ENCODE measurements around the gene HSP90AB1. TPM values are rescaled to one million over a fixed set of nuclear protein-coding genes. Genes with fewer than 3 reads are reported as not detected.
A peak's percentile ranks its signal among the peaks of the same experiment; 100 is the strongest.

Gene HSP90AB1
- total and polyA plus RNA-seq, 9 of the 15 experiments (the other 6 are each of a cell fraction or from before 2014, with no cell fraction given) = 1,780 to 3,358 (median 2,262) TPM

- TF ChIP-seq SIN3B (IDR thresholded peaks at IDR 0.05; ENCODE audit: low read depth) = no peak
- no peak for TF ChIP-seq TAF15 (IDR thresholded peaks at IDR 0.05; ENCODE audit: low read depth, low read length)
- TF ChIP-seq SMARCC2 (IDR thresholded peaks at IDR 0.05; ENCODE audit: low read depth) = no peak
- TF ChIP-seq STAT6 (CRISPR knock-in tag; IDR thresholded peaks at IDR 0.05) = no peak
- no peak for TF ChIP-seq ZBTB8A (IDR thresholded peaks at IDR 0.05; ENCODE audit: partially characterized antibody)
- no peak for TF ChIP-seq ERF (CRISPR knock-in tag; IDR thresholded peaks at IDR 0.05)
- TF ChIP-seq ZNF444 (CRISPR knock-in tag; IDR thresholded peaks at IDR 0.05) = no peak
- no peak for TF ChIP-seq ZNF445 (CRISPR knock-in tag; IDR thresholded peaks at IDR 0.05; ENCODE audit: low read depth)
- TF ChIP-seq, protein P1, sequence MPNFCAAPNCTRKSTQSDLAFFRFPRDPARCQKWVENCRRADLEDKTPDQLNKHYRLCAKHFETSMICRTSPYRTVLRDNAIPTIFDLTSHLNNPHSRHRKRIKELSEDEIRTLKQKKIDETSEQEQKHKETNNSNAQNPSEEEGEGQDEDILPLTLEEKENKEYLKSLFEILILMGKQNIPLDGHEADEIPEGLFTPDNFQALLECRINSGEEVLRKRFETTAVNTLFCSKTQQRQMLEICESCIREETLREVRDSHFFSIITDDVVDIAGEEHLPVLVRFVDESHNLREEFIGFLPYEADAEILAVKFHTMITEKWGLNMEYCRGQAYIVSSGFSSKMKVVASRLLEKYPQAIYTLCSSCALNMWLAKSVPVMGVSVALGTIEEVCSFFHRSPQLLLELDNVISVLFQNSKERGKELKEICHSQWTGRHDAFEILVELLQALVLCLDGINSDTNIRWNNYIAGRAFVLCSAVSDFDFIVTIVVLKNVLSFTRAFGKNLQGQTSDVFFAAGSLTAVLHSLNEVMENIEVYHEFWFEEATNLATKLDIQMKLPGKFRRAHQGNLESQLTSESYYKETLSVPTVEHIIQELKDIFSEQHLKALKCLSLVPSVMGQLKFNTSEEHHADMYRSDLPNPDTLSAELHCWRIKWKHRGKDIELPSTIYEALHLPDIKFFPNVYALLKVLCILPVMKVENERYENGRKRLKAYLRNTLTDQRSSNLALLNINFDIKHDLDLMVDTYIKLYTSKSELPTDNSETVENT (CRISPR knock-in tag; IDR thresholded peaks at IDR 0.05) = no peak
- TF ChIP-seq BCOR (IDR thresholded peaks at IDR 0.05) = no peak; the same call in 1 of the 2 replicates
- no peak for TF ChIP-seq ZKSCAN3 (CRISPR knock-in tag; IDR thresholded peaks at IDR 0.05)
- TF ChIP-seq, protein P2, sequence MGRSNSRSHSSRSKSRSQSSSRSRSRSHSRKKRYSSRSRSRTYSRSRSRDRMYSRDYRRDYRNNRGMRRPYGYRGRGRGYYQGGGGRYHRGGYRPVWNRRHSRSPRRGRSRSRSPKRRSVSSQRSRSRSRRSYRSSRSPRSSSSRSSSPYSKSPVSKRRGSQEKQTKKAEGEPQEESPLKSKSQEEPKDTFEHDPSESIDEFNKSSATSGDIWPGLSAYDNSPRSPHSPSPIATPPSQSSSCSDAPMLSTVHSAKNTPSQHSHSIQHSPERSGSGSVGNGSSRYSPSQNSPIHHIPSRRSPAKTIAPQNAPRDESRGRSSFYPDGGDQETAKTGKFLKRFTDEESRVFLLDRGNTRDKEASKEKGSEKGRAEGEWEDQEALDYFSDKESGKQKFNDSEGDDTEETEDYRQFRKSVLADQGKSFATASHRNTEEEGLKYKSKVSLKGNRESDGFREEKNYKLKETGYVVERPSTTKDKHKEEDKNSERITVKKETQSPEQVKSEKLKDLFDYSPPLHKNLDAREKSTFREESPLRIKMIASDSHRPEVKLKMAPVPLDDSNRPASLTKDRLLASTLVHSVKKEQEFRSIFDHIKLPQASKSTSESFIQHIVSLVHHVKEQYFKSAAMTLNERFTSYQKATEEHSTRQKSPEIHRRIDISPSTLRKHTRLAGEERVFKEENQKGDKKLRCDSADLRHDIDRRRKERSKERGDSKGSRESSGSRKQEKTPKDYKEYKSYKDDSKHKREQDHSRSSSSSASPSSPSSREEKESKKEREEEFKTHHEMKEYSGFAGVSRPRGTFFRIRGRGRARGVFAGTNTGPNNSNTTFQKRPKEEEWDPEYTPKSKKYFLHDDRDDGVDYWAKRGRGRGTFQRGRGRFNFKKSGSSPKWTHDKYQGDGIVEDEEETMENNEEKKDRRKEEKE (IDR thresholded peaks at IDR 0.05; ENCODE audit: borderline replicate concordance in 1 of 2, control insufficient read depth in 1 of 2, low read depth in 2 of 2, low read length in 1 of 2) = no peak
- TF ChIP-seq GATA2 (CRISPR knock-in tag; IDR thresholded peaks at IDR 0.05) = no peak
- no peak; the same call in none of the 2 replicates for TF ChIP-seq DPF2 (IDR thresholded peaks at IDR 0.05)
- TF ChIP-seq CBFB (CRISPR knock-in tag; IDR thresholded peaks at IDR 0.05) = peak; percentile 62; the same call in 1 of the 2 replicates
- TF ChIP-seq TAF1 (IDR thresholded peaks at IDR 0.05; ENCODE audit: control insufficient read depth, extremely low read depth, insufficient read depth, low read length, severe bottlenecking) = peak; percentile 38
Measured at GRCh38 chr6:44245912-44246662, 814 bp upstream of the HSP90AB1 start (continued).

Measured in K562 (cell line).